Liver (tissue), 9 donors: Measurements from ENCODE around the gene TAF13. TPM values are rescaled to one million over a fixed set of nuclear protein-coding genes. Genes with fewer than 3 reads are reported as not detected.
"Not testable (repeated sequence)": the region's sequence is repeated elsewhere in the genome, so short reads cannot be mapped to it uniquely, and the experiment has no call there.

Source experiments
- DNase-seq: peaks from one replicate; pipeline ENCODE4 v3.0.0-alpha.2; 2017; ENCODE audit warnings: low spot score
- H3K27ac ChIP-seq, 2 donors: one replicate each; pipeline ENCODE4 v1.7.0; 2013; ENCODE audit warnings: inconsistent platforms in 2 of 2, low read length in 2 of 2, control low read depth in 1 of 2, low read depth in 1 of 2, mild to moderate bottlenecking in 1 of 2
- H3K27me3 ChIP-seq, 4 donors: one replicate each; pipeline versions ENCODE4 v1.6.1 to v1.7.0; 2013; ENCODE audit warnings: low read length in 3 of 4, inconsistent platforms in 1 of 4, mild to moderate bottlenecking in 1 of 4, moderate library complexity in 1 of 4; ENCODE audit not compliant: control insufficient read depth in 4 of 4, insufficient read depth in 4 of 4
- H3K36me3 ChIP-seq, 4 donors: one replicate each; pipeline versions ENCODE4 v1.6.1 to v1.7.0; 2013; ENCODE audit warnings: low read length in 3 of 4, mild to moderate bottlenecking in 3 of 4, low read depth in 1 of 4, moderate library complexity in 1 of 4; ENCODE audit not compliant: control insufficient read depth in 4 of 4, insufficient read depth in 3 of 4
- H3K4me1 ChIP-seq, 4 donors: one replicate each; pipeline versions ENCODE4 v1.6.1 to v1.7.0; 2013; ENCODE audit warnings: low read length in 3 of 4, mild to moderate bottlenecking in 3 of 4, moderate library complexity in 1 of 4; ENCODE audit not compliant: control insufficient read depth in 4 of 4, insufficient read depth in 4 of 4
- H3K4me3 ChIP-seq, 3 donors: one replicate each; pipeline versions ENCODE4 v1.6.1 to v1.7.0; 2013; ENCODE audit warnings: low read length in 3 of 3, control low read depth in 1 of 3, low read depth in 1 of 3, mild to moderate bottlenecking in 1 of 3
- H3K9ac ChIP-seq, 2 donors: one replicate each; pipeline ENCODE4 v1.7.0; 2013; ENCODE audit warnings: low read length in 2 of 2, mild to moderate bottlenecking in 2 of 2, moderate library complexity in 2 of 2, control low read depth in 1 of 2, low read depth in 1 of 2
- H3K9me3 ChIP-seq, 4 donors: one replicate each; pipeline versions ENCODE4 v1.6.1 to v1.7.0; 2013; ENCODE audit warnings: low read length in 3 of 4; ENCODE audit not compliant: control insufficient read depth in 4 of 4
- ATF3 ChIP-seq: IDR thresholded peaks from 2 replicates; pipeline ENCODE4 v1.6.1; 2016; ENCODE audit warnings: antibody characterized with exemption
- CTCF ChIP-seq: fragments of 150-350 bp; IDR thresholded peaks from 2 replicates; pipeline ENCODE4 v1.5.1; 2017; ENCODE audit warnings: improper control_type of control experiment, low read depth, low read length; ENCODE audit not compliant: missing input control
- EGR1 ChIP-seq, 2 donors: IDR thresholded peaks; 2 replicates each; pipeline ENCODE4 v1.6.1; 2016 to 2018; ENCODE audit warnings: antibody characterized with exemption in 2 of 2, low read depth in 2 of 2
- FOXA1 ChIP-seq: IDR thresholded peaks from 2 replicates; pipeline ENCODE4 v1.6.1; 2016; ENCODE audit warnings: antibody characterized with exemption
- FOXA2 ChIP-seq: IDR thresholded peaks from 2 replicates; pipeline ENCODE4 v1.6.1; 2016; ENCODE audit warnings: antibody characterized with exemption
- GABPA ChIP-seq, 2 donors: IDR thresholded peaks in 1 of 2; conservative IDR thresholded peaks in 1 of 2; 2 replicates each; pipeline ENCODE4 v1.6.1; 2016; ENCODE audit warnings: antibody characterized with exemption in 2 of 2, mild to moderate bottlenecking in 1 of 2, moderate library complexity in 1 of 2
- HNF4G ChIP-seq: IDR thresholded peaks from 2 replicates; pipeline ENCODE4 v1.6.1; 2016; ENCODE audit warnings: antibody characterized with exemption
- JUND ChIP-seq, 2 donors: IDR thresholded peaks; 2 replicates each; pipeline ENCODE4 v1.6.1; 2016; ENCODE audit warnings: antibody characterized with exemption in 2 of 2
- MAX ChIP-seq: IDR thresholded peaks from 2 replicates; pipeline ENCODE4 v1.6.1; 2016; ENCODE audit warnings: antibody characterized with exemption
- NR2F2 ChIP-seq: IDR thresholded peaks from 2 replicates; pipeline ENCODE4 v1.6.1; 2016; ENCODE audit warnings: antibody characterized with exemption
- RAD21 ChIP-seq, 2 donors: IDR thresholded peaks; 2 replicates each; pipeline ENCODE4 v1.6.1; 2016; ENCODE audit warnings: antibody characterized with exemption in 2 of 2, mild to moderate bottlenecking in 2 of 2
- RXRA ChIP-seq, 2 donors: IDR thresholded peaks; 2 replicates each; pipeline ENCODE4 v1.6.1; 2017 to 2018; ENCODE audit warnings: antibody characterized with exemption in 2 of 2, mild to moderate bottlenecking in 1 of 2
- SP1 ChIP-seq: IDR thresholded peaks from 2 replicates; pipeline ENCODE4 v1.6.1; 2018; ENCODE audit warnings: antibody characterized with exemption, mild to moderate bottlenecking
- TAF1 ChIP-seq: conservative IDR thresholded peaks from 2 replicates; pipeline ENCODE4 v1.6.1; 2016; ENCODE audit warnings: antibody characterized with exemption, mild to moderate bottlenecking
- YY1 ChIP-seq: IDR thresholded peaks from 2 replicates; pipeline ENCODE4 v1.6.1; 2016; ENCODE audit warnings: antibody characterized with exemption, mild to moderate bottlenecking
- ZBTB33 ChIP-seq: IDR thresholded peaks from 2 replicates; pipeline ENCODE4 v1.6.1; 2016; ENCODE audit warnings: antibody characterized with exemption
- WGBS: extraction: QIAGEN DNeasy Blood & Tissue Kit; methylation state at CpG from one replicate; pipeline ENCODE4 v1.1.7; 2013; 5-methylcytosine and 5-hydroxymethylcytosine counted together
- polyA plus RNA-seq, 2 donors: library from polyadenylated mRNA; stranded (reverse) in 1 of 2; unstranded in 1 of 2; fragments of 200-250 nt in 1 of 2; fragments of >200 nt in 1 of 2; fragmentation: Nextera tagmentation in 1 of 2; extraction: Ambion mirVana in 1 of 2; gene quantifications; one replicate each; pipeline versions ENCODE4 v1.2.1 to v1.2.3, GENCODE V29; 2013 to 2015
- total RNA-seq, 2 donors: library from RNA; depleted of rRNA; stranded (reverse); fragments of >200 nt; gene quantifications; one replicate each; pipeline ENCODE4 v1.2.3, GENCODE V29; 2014
- donor health status: healthy.
- donor health status: healthy.
- donor health status: healthy.
- donor health status: healthy.
- donor health status: healthy.

The TAF13 gene
- total and polyA plus RNA-seq, 4 donors = 17.9 to 31.7 (median 20.2) TPM

GRCh38 chr1:109024646-109025045, 51.2 kb downstream of the TAF13 start:
- H3K4me1 ChIP-seq = no peaks in the 10 kb centered on the region
- 98% methylated on average over 2 of the region's 2 CpGs for WGBS
- no peak overlapping the region for H3K27ac ChIP-seq
- no peak for DNase-seq
- H3K4me3 ChIP-seq = no peak overlapping the region
- H3K9me3 ChIP-seq = no peaks in the 10 kb centered on the region
- no peaks in the 10 kb centered on the region for H3K36me3 ChIP-seq
- no peak overlapping the region for H3K9ac ChIP-seq
- no peak for TF ChIP-seq GABPA (IDR thresholded peaks at IDR 0.05 in 1 of 2, conservative IDR thresholded peaks at IDR 0.05 in 1 of 2)
- TF ChIP-seq EGR1 (IDR thresholded peaks at IDR 0.05; ENCODE audit: low read depth in 2 of 2) = no peak
- no peak for TF ChIP-seq ZBTB33
- no peak for TF ChIP-seq TAF1
- no peak for TF ChIP-seq CTCF
- TF ChIP-seq MAX = no peak
- TF ChIP-seq FOXA1 = no peak
- no peak for TF ChIP-seq ATF3
- no peak for TF ChIP-seq JUND (IDR thresholded peaks at IDR 0.05)
- TF ChIP-seq YY1 = no peak
- TF ChIP-seq NR2F2 = no peak
- TF ChIP-seq RAD21 (IDR thresholded peaks at IDR 0.05) = no peak
- no peak for TF ChIP-seq RXRA (IDR thresholded peaks at IDR 0.05)
- no peaks in the 10 kb centered on the region for H3K27me3 ChIP-seq

GRCh38 chr1:109020693-109021257, 55.0 kb downstream of the TAF13 start:
- no peaks in the 10 kb centered on the region for H3K9me3 ChIP-seq
- no peaks in the 10 kb centered on the region for H3K27me3 ChIP-seq
- no peak overlapping the region for H3K9ac ChIP-seq
- TF ChIP-seq NR2F2 (no peak), JUND (IDR thresholded peaks at IDR 0.05) (no peak), HNF4G (no peak), YY1 (no peak), SP1 (no peak), MAX (no peak), GABPA (IDR thresholded peaks at IDR 0.05 in 1 of 2, conservative IDR thresholded peaks at IDR 0.05 in 1 of 2) (no peak), EGR1 (IDR thresholded peaks at IDR 0.05; ENCODE audit: low read depth in 2 of 2) (no peak), FOXA2 (no peak), CTCF (no peak)
- H3K36me3 ChIP-seq = peaks cover 0 to 6% (median 4%) of the 10 kb centered on the region in 4 donors
- H3K27ac ChIP-seq = no peak overlapping the region
- no peaks in the 10 kb centered on the region for H3K4me1 ChIP-seq
- 95% methylated on average over 3 of the region's 3 CpGs for WGBS
- H3K4me3 ChIP-seq = no peak overlapping the region
- no peak for DNase-seq

GRCh38 chr1:109017719-109018118, 58.1 kb downstream of the TAF13 start:
- H3K9me3 ChIP-seq, DNase-seq, H3K36me3 ChIP-seq, H3K4me1 ChIP-seq, H3K9ac ChIP-seq, H3K4me3 ChIP-seq, H3K27ac ChIP-seq, H3K27me3 ChIP-seq: not testable (repeated sequence)
- 97% methylated on average over 6 of the region's 6 CpGs for WGBS
